H1 (cell line): ENCODE results near the gene SERPINA6. TPM values are rescaled to one million over a fixed set of nuclear protein-coding genes. Genes with fewer than 3 reads are reported as not detected.

ENCODE experiments used
- CTCF ChIA-PET: fragments of 300-600 bp; sonication (Branson Sonifier 250); formaldehyde crosslinking; loops from one replicate; lab custom pipeline; 2021; ENCODE audit not compliant: partially characterized antibody; lab: Charles Lee
- POLR2A ChIA-PET: fragments of 300-600 bp; sonication (Branson Sonifier 250); formaldehyde crosslinking; loops from one replicate; lab custom pipeline; 2021; ENCODE audit warnings: inconsistent platforms; ENCODE audit not compliant: partially characterized antibody; lab: Charles Lee
- DNase-seq, 2 experiments: peaks; one replicate each; pipeline versions ENCODE4 v3.0.0 to v3.0.0-alpha.2; 2010 to 2022; ENCODE audit warnings: low spot score in 2 of 2, low read depth in 1 of 2, mixed read lengths in 1 of 2
- FAIRE-seq: peaks from 2 replicates; lab custom pipeline; 2011; peaks lifted over from hg19 to GRCh38; lab: Jason Lieb, UNC
- H2AFZ ChIP-seq: 2 replicates; pipeline ENCODE4 v1.8.1; 2012; ENCODE audit warnings: low read length, inconsistent platforms
- H2AK5ac ChIP-seq: 2 replicates; pipeline ENCODE4 v1.6.1; 2013; ENCODE audit warnings: low read depth, low read length
- H2BK120ac ChIP-seq: replicated peaks from 2 replicates; pipeline ENCODE3; 2013; ENCODE audit warnings: low read depth, low read length, inconsistent platforms
- H2BK12ac ChIP-seq: 2 replicates; pipeline ENCODE4 v1.6.1; 2013; ENCODE audit warnings: low read depth, low read length
- H2BK15ac ChIP-seq: 2 replicates; pipeline ENCODE4 v1.6.1; 2013; ENCODE audit warnings: low read length
- H2BK20ac ChIP-seq: 2 replicates; pipeline ENCODE4 v1.6.1; 2013; ENCODE audit warnings: low read length
- H2BK5ac ChIP-seq: 2 replicates; pipeline ENCODE4 v1.6.1; 2013; ENCODE audit warnings: low read depth, low read length
- H3K14ac ChIP-seq: 2 replicates; pipeline ENCODE4 v1.6.1; 2013; ENCODE audit warnings: inconsistent platforms; ENCODE audit not compliant: insufficient read length
- H3K18ac ChIP-seq: 2 replicates; pipeline ENCODE4 v1.6.1; 2013; ENCODE audit warnings: low read length; ENCODE audit errors: extremely low read depth
- H3K23ac ChIP-seq: 2 replicates; pipeline ENCODE4 v1.6.1; 2013; ENCODE audit warnings: inconsistent platforms; ENCODE audit not compliant: insufficient read length
- H3K23me2 ChIP-seq: 2 replicates; pipeline ENCODE4 v1.6.1; 2013; ENCODE audit warnings: low read depth, low read length
- H3K27ac ChIP-seq: 2 replicates; pipeline ENCODE4 v1.6.1; 2011; ENCODE audit warnings: low read depth, low read length, inconsistent platforms
- H3K27me3 ChIP-seq, 4 experiments: replicated peaks in 1 of 4; 1 replicate in 1 of 4; 2 replicates in 3 of 4; pipeline versions ENCODE4 v1.6.1 to v1.8.1; 2011 to 2013; ENCODE audit warnings: low read length in 3 of 4, mild to moderate bottlenecking in 3 of 4, inconsistent platforms in 2 of 4, mixed read lengths in 2 of 4, moderate library complexity in 1 of 4; ENCODE audit not compliant: control insufficient read depth in 3 of 4, insufficient read depth in 3 of 4; ENCODE audit errors: extremely low read depth in 1 of 4
- H3K36me3 ChIP-seq, 4 experiments: 2 replicates each; pipeline versions ENCODE4 v1.6.1 to v1.8.1; 2011 to 2013; ENCODE audit warnings: mild to moderate bottlenecking in 4 of 4, low read length in 3 of 4, moderate library complexity in 2 of 4, control low read depth in 1 of 4, inconsistent platforms in 1 of 4; ENCODE audit not compliant: insufficient read depth in 4 of 4, control insufficient read depth in 2 of 4
- H3K4ac ChIP-seq: replicated peaks from 2 replicates; pipeline ENCODE3; 2013; ENCODE audit warnings: low read length, low read depth, mixed read lengths, inconsistent platforms; ENCODE audit not compliant: insufficient read length
- H3K4me1 ChIP-seq, 4 experiments: replicated peaks in 1 of 4; 1 replicate in 1 of 4; 2 replicates in 3 of 4; pipeline versions ENCODE4 v1.6.1 to v1.8.1; 2011 to 2013; ENCODE audit warnings: low read length in 3 of 4, inconsistent platforms in 2 of 4, mixed read lengths in 1 of 4; ENCODE audit not compliant: insufficient read depth in 4 of 4, control insufficient read depth in 3 of 4
- H3K4me2 ChIP-seq, 2 experiments: 2 replicates each; pipeline versions ENCODE4 v1.6.1 to v1.8.1; 2011 to 2013; ENCODE audit warnings: low read depth in 2 of 2, low read length in 2 of 2, control low read depth in 1 of 2, inconsistent platforms in 1 of 2, mild to moderate bottlenecking in 1 of 2; ENCODE audit not compliant: insufficient read depth in 1 of 2
- H3K4me3 ChIP-seq, 4 experiments: fragments of 200-600, 300-600 bp in 1 of 4; sonication (generic), shearing (Covaris generic), sonication (Bioruptor Twin) in 1 of 4; 2 replicates each; pipeline versions ENCODE4 v1.5.1 to v1.8.1; 2011 to 2016; ENCODE audit warnings: low read length in 4 of 4, low read depth in 3 of 4, control low read depth in 2 of 4, inconsistent platforms in 2 of 4, mild to moderate bottlenecking in 2 of 4, mixed read lengths in 1 of 4, moderate library complexity in 1 of 4; ENCODE audit not compliant: insufficient read depth in 2 of 4; ENCODE audit errors: extremely low read depth in 1 of 4
- H3K56ac ChIP-seq: replicated peaks from 2 replicates; pipeline ENCODE3; 2013; ENCODE audit warnings: low read depth, mild to moderate bottlenecking, mixed read lengths, low read length, inconsistent platforms; ENCODE audit not compliant: insufficient read length
- H3K79me1 ChIP-seq: 2 replicates; pipeline ENCODE4 v1.6.1; 2013; ENCODE audit warnings: low read depth, low read length, control low read depth
- H3K79me2 ChIP-seq, 2 experiments: 2 replicates each; pipeline versions ENCODE4 v1.6.1 to v1.8.1; 2012 to 2013; ENCODE audit warnings: low read length in 2 of 2, mild to moderate bottlenecking in 2 of 2, inconsistent platforms in 1 of 2; ENCODE audit not compliant: insufficient read depth in 2 of 2, control insufficient read depth in 1 of 2
- H3K9ac ChIP-seq, 4 experiments: replicated peaks in 1 of 4; 1 replicate in 1 of 4; 2 replicates in 3 of 4; pipeline versions ENCODE4 v1.6.1 to v1.8.1; 2011 to 2013; ENCODE audit warnings: low read depth in 3 of 4, low read length in 3 of 4, control low read depth in 2 of 4, mild to moderate bottlenecking in 2 of 4, moderate library complexity in 2 of 4, inconsistent platforms in 1 of 4; ENCODE audit errors: extremely low read depth in 1 of 4
- H3K9me3 ChIP-seq, 2 experiments: 2 replicates each; pipeline versions ENCODE4 v1.6.1 to v1.8.1; 2012 to 2013; ENCODE audit warnings: mild to moderate bottlenecking in 2 of 2, moderate library complexity in 2 of 2, control low read depth in 1 of 2, inconsistent platforms in 1 of 2, low read depth in 1 of 2, low read length in 1 of 2, mixed read lengths in 1 of 2; ENCODE audit not compliant: insufficient read depth in 2 of 2
- H4K20me1 ChIP-seq, 2 experiments: replicated peaks in 1 of 2; 2 replicates each; pipeline versions ENCODE3 to v1.8.1; 2011 to 2013; ENCODE audit warnings: inconsistent platforms in 2 of 2, low read length in 2 of 2, mild to moderate bottlenecking in 1 of 2; ENCODE audit not compliant: insufficient read depth in 2 of 2, control insufficient read depth in 1 of 2
- H4K5ac ChIP-seq: 2 replicates; pipeline ENCODE4 v1.6.1; 2013; ENCODE audit warnings: low read length, low read depth, mixed read lengths, inconsistent platforms; ENCODE audit not compliant: insufficient read length
- H4K8ac ChIP-seq: 2 replicates; pipeline ENCODE4 v1.8.0; 2013; ENCODE audit warnings: mild to moderate bottlenecking, moderate library complexity, low read length, inconsistent platforms; ENCODE audit not compliant: insufficient read depth; ENCODE audit errors: extremely low read depth
- H4K91ac ChIP-seq: replicated peaks from 2 replicates; pipeline ENCODE3; 2013; ENCODE audit warnings: low read length, mixed read lengths, inconsistent platforms; ENCODE audit not compliant: insufficient read length
- EGR1 ChIP-seq: IDR thresholded peaks from 2 replicates; pipeline ENCODE4 v1.6.1; 2011; ENCODE audit warnings: low read depth, low read length, borderline replicate concordance
- EZH2 ChIP-seq: fragments of 200-600 bp; sonication (generic); IDR thresholded peaks from 2 replicates; pipeline ENCODE4 v1.7.1; 2012; ENCODE audit warnings: low read depth, mild to moderate bottlenecking, moderate library complexity, low read length, inconsistent platforms; ENCODE audit not compliant: severe bottlenecking
- HDAC2 ChIP-seq, 2 experiments: fragments of 300-600 bp in 1 of 2; sonication (generic) in 1 of 2; IDR thresholded peaks; 2 replicates each; pipeline ENCODE4 v1.6.1; 2011 to 2012; ENCODE audit warnings: low read depth in 2 of 2, low read length in 2 of 2, mild to moderate bottlenecking in 2 of 2, moderate library complexity in 2 of 2, borderline replicate concordance in 1 of 2, inconsistent platforms in 1 of 2
- KDM1A ChIP-seq: fragments of 200-600, 300-600 bp; sonication (generic); IDR thresholded peaks from 2 replicates; pipeline ENCODE4 v1.7.1; 2016; ENCODE audit warnings: mild to moderate bottlenecking, low read length, borderline replicate concordance
- WGBS, 2 experiments: shearing (Covaris generic) in 1 of 2; methylation state at CpG; one replicate each; pipeline versions ENCODE4 v1.1.6 to v1.1.7; 2013 to 2015; ENCODE audit warnings: low lambda C conversion rate in 2 of 2, mixed read lengths in 2 of 2, inconsistent platforms in 1 of 2, low coverage in 1 of 2, missing lambda C conversion rate in 1 of 2; ENCODE audit not compliant: insufficient replicate concordance in 2 of 2, insufficient coverage in 1 of 2, insufficient read length in 1 of 2; ENCODE audit errors: extremely low coverage in 1 of 2, missing lambda C conversion rate in 1 of 2; 5-methylcytosine and 5-hydroxymethylcytosine counted together
- polyA plus RNA-seq, 7 experiments: library from polyadenylated mRNA; depleted of rRNA in 3 of 7; stranded (reverse) in 5 of 7; unstranded in 2 of 7; fragments of >200 nt in 5 of 7; fragments of 200-250 nt in 2 of 7; gene quantifications; 1 replicate in 5 of 7; 2 replicates in 1 of 7; 4 replicates in 1 of 7; pipeline versions ENCODE4 v1.2.1 to v1.2.3, GENCODE V29; 2011 to 2013; ENCODE audit warnings: missing spikeins in 2 of 7, mixed read lengths in 2 of 7
- total RNA-seq: library from RNA; stranded (reverse); fragmentation: NEBNext Ultra II Directional; extraction: Animal tissue kit (Norgen Biotek cat#: 25700); gene quantifications from 2 replicates; pipeline ENCODE4 v1.2.1, GENCODE V29; 2021

The SERPINA6 gene
- total and polyA plus RNA-seq, 2 of the 8 experiments (the other 6 are each of a cell fraction or from before 2014, with no cell fraction given), result not detected

- Histone ChIP-seq H4K5ac (no peak overlapping the region), H3K79me1 (no peaks in the 10 kb centered on the region), H3K23ac (no peak overlapping the region), H2BK15ac (no peak overlapping the region), H3K4me3 (no peak overlapping the region), H3K14ac (no peak overlapping the region), H3K36me3 (no peaks in the 10 kb centered on the region), H3K9me3 (no peaks in the 10 kb centered on the region), H2BK120ac (peak overlapping the region; percentile 78), H2BK20ac (no peak overlapping the region), H2BK5ac (no peak overlapping the region), H3K27ac (no peak overlapping the region), H3K27me3 (no peaks in the 10 kb centered on the region), H3K4me1 (peaks cover 0 to 8% (median 3%) of the 10 kb centered on the region in 4 experiments; a peak in 1 of 7 replicates), H3K56ac (no peak overlapping the region), H3K79me2 (no peaks in the 10 kb centered on the region), H3K23me2 (no peaks in the 10 kb centered on the region), H2AFZ (no peak overlapping the region), H4K91ac (no peak overlapping the region), H2AK5ac (no peak overlapping the region), H3K4me2 (no peak overlapping the region), H3K4ac (peak overlapping the region; percentile 94), H4K8ac (no peak overlapping the region), H4K20me1 (no peaks in the 10 kb centered on the region), H3K9ac (no peak overlapping the region), H3K18ac (no peak overlapping the region), H2BK12ac (no peak overlapping the region)
- CTCF ChIA-PET, result interaction anchor here (0.6 to 2.7 kb wide), 15 partner anchors 8 to 492 kb away, joined by 3 to 15 read pairs (median 4); no protein-coding TSS in a partner anchor
- WGBS, 2 experiments, result 90% methylated on average over 5 of the region's 5 CpGs; no CpG with 5 or more reads in 1 of the 2 experiments
- DNase-seq (peak in 1 of 2 experiments; percentile 42), FAIRE-seq (no peak)
- POLR2A ChIA-PET, result interaction anchor here (0.7 kb wide), 1 partner anchor 19 kb away, joined by 3 read pairs; no protein-coding TSS in a partner anchor
- TF ChIP-seq HDAC2 (IDR thresholded peaks at IDR 0.05; ENCODE audit: borderline replicate concordance in 1 of 2, low read depth in 2 of 2, low read length in 2 of 2) (peak in 1 of 2 experiments; percentile 66; a peak in 1 of 4 replicates), EZH2 (no peak), EGR1 (no peak), KDM1A (peak; percentile 95)
Observed at GRCh38 chr14:94356379-94357056, 33.4 kb upstream of the SERPINA6 start.
